GM10248 (cell line): ENCODE data around the gene SSNA1.

Experiments
- CTCF ChIA-PET: fragments of 300-600 bp; sonication (Branson Sonifier 250); formaldehyde crosslinking; extraction: SDS; loops from one replicate; lab custom pipeline; 2021; ENCODE audit warnings: antibody characterized with exemption; lab: Yijun Ruan, JAX
- POLR2A ChIA-PET: fragments of 350-650 bp; sonication (Branson Sonifier 250); formaldehyde crosslinking; extraction: SDS; loops from one replicate; lab custom pipeline; 2020; ENCODE audit warnings: antibody characterized with exemption; lab: Yijun Ruan, JAX
- DNase-seq: peaks from one replicate; pipeline ENCODE4 v3.0.0; 2012; ENCODE audit errors: extremely low spot score
- TF ChIP-seq, protein P1 (sequence below): IDR thresholded peaks from 2 replicates; pipeline ENCODE4 v1.5.1; 2012; ENCODE audit warnings: mild to moderate bottlenecking, low read depth; ENCODE audit errors: extremely low read depth, missing control alignments, control extremely low read depth

The SSNA1 gene

DNA sequence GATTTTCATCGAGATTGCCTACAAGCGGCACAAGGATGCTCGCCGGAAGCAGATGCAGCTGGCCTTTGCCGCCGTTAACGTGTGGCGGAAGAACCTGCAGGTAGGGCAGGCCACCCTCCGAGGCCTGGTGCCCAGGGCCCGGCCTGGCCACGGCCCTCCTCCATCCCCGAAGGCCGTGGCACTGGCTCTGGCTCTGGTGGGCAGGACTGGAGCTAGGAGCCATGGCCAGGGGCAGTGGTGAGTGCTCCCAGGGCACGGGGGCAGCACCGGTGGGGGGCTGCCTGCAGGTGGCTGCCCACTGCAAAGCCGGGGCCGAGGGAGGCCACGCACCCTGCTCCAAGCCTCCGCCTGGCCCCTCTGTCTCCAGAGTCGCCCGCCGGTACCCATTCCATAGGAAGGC, 24.7 kb upstream of the SSNA1 start:
- no peak for DNase-seq
- TF ChIP-seq, protein P1, sequence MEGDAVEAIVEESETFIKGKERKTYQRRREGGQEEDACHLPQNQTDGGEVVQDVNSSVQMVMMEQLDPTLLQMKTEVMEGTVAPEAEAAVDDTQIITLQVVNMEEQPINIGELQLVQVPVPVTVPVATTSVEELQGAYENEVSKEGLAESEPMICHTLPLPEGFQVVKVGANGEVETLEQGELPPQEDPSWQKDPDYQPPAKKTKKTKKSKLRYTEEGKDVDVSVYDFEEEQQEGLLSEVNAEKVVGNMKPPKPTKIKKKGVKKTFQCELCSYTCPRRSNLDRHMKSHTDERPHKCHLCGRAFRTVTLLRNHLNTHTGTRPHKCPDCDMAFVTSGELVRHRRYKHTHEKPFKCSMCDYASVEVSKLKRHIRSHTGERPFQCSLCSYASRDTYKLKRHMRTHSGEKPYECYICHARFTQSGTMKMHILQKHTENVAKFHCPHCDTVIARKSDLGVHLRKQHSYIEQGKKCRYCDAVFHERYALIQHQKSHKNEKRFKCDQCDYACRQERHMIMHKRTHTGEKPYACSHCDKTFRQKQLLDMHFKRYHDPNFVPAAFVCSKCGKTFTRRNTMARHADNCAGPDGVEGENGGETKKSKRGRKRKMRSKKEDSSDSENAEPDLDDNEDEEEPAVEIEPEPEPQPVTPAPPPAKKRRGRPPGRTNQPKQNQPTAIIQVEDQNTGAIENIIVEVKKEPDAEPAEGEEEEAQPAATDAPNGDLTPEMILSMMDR = no peak
- POLR2A ChIA-PET = no interaction called here
- CTCF ChIA-PET = no interaction called here

DNA sequence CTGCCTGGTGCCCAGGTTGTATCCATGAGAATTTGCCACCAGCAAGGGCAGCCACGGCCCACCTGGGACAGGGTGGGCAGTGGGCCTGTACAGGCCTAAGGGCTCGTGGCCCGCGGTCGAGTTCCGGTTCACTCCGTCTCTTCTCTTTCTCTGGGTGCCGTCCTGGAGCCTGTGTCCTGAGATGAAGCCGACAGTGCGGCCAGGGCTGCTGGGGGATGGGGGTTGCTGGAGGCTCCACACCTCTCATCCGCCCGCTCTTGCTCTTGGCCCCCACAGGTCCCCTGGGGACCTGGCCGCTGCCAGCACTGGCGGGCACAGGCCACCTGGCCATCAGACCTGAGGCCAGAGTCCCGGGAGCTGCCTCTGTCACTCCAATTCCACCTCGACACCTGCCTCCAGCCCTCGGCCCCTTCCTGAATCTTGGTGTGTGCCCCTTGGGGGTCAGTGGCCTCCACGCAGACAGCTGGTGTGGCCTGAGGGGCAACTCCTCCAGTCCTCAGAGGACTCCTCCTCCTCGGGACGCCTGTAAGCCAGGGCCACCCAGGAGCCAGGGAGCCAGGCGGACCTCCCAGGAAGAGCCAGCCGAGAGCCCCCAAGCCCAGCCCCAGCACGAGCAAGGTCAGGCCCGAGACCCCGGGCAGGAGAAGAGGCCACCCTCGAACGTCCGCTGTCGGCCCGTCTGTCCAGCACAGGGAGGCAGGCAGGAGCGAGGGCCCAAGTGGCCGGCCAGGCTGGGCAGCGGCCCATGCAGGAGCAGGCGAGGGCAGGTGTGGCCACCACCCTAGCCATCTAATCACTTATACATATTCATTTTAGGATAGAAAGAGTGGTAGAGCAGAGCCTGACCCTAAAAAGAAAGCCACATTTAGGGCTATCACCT, 23.9 kb upstream of the SSNA1 start:
- TF ChIP-seq, protein P1 = no peak
- ChIA-PET CTCF (no interaction called here), POLR2A (no interaction called here)
- no peak for DNase-seq

DNA sequence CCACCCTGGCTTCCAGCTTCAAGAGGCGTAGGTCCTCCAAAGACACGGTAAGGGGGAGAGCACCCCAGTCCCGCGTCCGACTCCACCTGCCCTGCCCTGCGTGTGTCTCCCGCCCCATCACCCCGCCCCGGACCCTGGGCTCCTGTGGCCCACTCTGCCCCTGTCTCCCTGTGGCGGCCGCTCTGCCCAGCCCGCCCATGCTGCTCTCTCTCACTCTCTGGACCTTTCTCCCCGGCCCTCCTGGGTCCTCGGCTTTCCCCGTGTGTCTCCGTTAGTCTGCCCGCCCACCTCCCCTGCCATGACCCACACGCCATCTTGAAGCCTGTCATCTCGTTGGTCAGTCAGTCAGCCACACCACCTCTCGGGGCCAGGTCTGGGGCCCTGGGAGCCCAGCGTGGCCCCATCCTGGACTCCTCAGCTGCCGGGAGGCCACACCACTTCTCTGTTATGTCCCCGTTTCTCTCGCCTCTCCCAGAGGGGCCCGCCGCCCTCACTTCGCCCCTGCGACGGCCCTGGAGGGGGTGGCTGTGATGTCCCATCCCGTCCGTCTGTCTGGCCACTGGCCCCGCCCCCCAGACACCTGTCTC, 23.1 kb upstream of the SSNA1 start:
- CTCF ChIA-PET = interaction anchor here (1.4 kb wide), 2 partner anchors 26 to 27 kb away, joined by 3 read pairs; partner anchors contain the start of gene GRIN1
- no peak for DNase-seq
- POLR2A ChIA-PET = no interaction called here
- TF ChIP-seq, protein P1 = no peak

DNA sequence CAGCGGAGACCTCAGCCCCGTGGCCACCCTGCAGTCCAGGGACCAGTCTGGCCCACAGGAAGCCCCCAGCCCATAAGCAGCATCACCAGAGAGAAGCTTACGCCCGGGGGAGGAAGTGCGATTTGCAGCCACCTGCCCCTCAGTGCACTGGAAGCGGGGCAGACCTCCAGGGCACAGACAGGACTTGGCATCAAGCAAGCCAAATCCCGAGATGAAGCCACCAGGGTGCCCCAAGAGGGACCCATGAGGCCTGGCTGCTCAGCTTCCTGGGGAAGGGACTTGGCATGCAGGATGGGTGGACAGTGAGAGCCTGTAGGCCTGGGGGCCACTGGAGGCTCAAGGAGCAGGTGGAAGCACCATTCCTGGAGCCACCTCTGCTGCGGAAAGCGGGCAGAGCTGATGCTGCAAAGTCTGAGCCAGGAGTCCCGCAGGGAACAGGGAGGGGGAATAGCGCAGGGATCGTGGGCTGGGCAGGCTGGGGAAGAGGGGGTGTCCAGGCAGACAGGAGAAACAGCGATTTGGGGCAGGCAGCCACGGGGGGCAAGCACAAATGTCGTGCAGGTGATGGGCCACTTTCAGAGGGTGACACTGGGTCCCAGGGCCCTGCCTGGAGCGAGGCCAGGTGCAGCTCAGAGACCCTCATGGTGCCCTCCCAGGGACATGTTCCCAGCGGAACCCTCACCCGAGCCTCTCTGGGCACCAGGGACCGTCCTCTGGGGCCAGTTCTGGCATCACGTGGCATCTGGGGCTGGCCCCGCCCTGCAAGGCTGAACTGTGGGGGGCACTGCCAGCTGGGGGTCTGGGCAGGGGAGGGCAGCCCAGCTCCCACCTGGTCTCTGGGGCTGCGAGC, 21.9 kb upstream of the SSNA1 start:
- TF ChIP-seq, protein P1 = no peak
- ChIA-PET CTCF (interaction anchor here (1.0 to 1.4 kb wide), 6 partner anchors 8 to 70 kb away, joined by 3 read pairs; partner anchors contain the start of genes GRIN1 and SSNA1), POLR2A (no interaction called here)
- DNase-seq = no peak

DNA sequence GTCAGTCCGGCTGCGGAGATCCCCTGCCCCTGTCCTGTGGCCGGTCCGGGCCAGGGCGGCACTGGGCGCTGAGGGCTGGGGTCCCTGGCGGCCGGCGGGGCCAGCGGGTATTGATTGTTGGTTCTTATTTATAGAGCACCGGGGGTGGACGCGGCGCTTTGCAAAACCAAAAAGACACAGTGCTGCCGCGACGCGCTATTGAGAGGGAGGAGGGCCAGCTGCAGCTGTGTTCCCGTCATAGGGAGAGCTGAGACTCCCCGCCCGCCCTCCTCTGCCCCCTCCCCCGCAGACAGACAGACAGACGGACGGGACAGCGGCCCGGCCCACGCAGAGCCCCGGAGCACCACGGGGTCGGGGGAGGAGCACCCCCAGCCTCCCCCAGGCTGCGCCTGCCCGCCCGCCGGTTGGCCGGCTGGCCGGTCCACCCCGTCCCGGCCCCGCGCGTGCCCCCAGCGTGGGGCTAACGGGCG, 21.2 kb upstream of the SSNA1 start:
- TF ChIP-seq, protein P1 = no peak
- no peak for DNase-seq
- CTCF ChIA-PET = interaction anchor here (1.0 to 1.2 kb wide), 3 partner anchors 9 to 69 kb away, joined by 3 to 4 read pairs (median 3); partner anchors contain the start of gene SSNA1
- POLR2A ChIA-PET = no interaction called here

DNA sequence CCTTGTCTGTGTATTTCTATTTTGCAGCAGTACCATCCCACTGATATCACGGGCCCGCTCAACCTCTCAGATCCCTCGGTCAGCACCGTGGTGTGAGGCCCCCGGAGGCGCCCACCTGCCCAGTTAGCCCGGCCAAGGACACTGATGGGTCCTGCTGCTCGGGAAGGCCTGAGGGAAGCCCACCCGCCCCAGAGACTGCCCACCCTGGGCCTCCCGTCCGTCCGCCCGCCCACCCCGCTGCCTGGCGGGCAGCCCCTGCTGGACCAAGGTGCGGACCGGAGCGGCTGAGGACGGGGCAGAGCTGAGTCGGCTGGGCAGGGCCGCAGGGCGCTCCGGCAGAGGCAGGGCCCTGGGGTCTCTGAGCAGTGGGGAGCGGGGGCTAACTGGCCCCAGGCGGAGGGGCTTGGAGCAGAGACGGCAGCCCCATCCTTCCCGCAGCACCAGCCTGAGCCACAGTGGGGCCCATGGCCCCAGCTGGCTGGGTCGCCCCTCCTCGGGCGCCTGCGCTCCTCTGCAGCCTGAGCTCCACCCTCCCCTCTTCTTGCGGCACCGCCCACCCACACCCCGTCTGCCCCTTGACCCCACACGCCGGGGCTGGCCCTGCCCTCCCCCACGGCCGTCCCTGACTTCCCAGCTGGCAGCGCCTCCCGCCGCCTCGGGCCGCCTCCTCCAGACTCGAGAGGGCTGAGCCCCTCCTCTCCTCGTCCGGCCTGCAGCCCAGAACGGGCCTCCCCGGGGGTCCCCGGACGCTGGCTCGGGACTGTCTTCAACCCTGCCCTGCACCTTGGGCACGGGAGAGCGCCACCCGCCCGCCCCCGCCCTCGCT, 20.5 kb upstream of the SSNA1 start:
- POLR2A ChIA-PET = no interaction called here
- CTCF ChIA-PET = interaction anchor here (1.2 to 1.4 kb wide), 2 partner anchors 8 to 69 kb away, joined by 3 to 4 read pairs; no protein-coding TSS in a partner anchor

More for the DNA sequence above, 20.5 kb upstream of the SSNA1 start:
- no peak for DNase-seq
- TF ChIP-seq, protein P1 = no peak
